Vagina (tissue), 2 donors: ENCODE measurements around the gene TLCD5.
A peak's percentile ranks its signal among the peaks of the same experiment; 100 is the strongest.

Source experiments
- CTCF ChIP-seq, 3 experiments: fragments of 450-650 bp in 2 of 3; fragments of 200-600 bp in 1 of 3; sonication (generic) in 1 of 3; IDR thresholded peaks; one replicate each; pipeline ENCODE4 v1.5.1; 2017 to 2019; ENCODE audit warnings: antibody characterized with exemption in 3 of 3, mild to moderate bottlenecking in 2 of 3, moderate library complexity in 2 of 3
- POLR2A ChIP-seq, 2 donors: fragments of 450-650 bp; IDR thresholded peaks; one replicate each; pipeline ENCODE4 v1.6.1; 2017; ENCODE audit warnings: antibody characterized with exemption in 2 of 2, mild to moderate bottlenecking in 2 of 2, moderate library complexity in 2 of 2

- TF ChIP-seq CTCF (IDR thresholded peaks at IDR 0.05) (no peak), POLR2A (IDR thresholded peaks at IDR 0.05) (peak in 1 of 2 donors; percentile 19)
Observed at GRCh38 chr11:120339394-120339890, 14.3 kb downstream of the TLCD5 start.
